ENCODE results near the gene MPC1. TPM values are rescaled to one million over a fixed set of nuclear protein-coding genes. Genes with fewer than 3 reads are reported as not detected.

The MPC1 gene
- total and polyA plus RNA-seq, 7 donors, result 76.2 to 193 (median 136) TPM

GRCh38 chr6:166423051-166423745, 40.5 kb upstream of the MPC1 start:
- ATAC-seq (no peak), DNase-seq (no peak)
- 91 to 93% (median 91%) methylated on average over 22 of the region's 22 CpGs for WGBS, 3 donors
- Histone ChIP-seq H3K36me3 (ENCODE audit: insufficient read depth in 1 of 2, low read depth in 1 of 2) (peaks cover 0 to 46% of the 10 kb centered on the region in 2 donors), H3K27me3 (ENCODE audit: insufficient read depth in 3 of 3, low read length in 2 of 3) (no peaks in the 10 kb centered on the region), H3K9me3 (no peaks in the 10 kb centered on the region), H3K27ac (no peak overlapping the region), H3K4me3 (no peak overlapping the region), H3K4me1 (no peaks in the 10 kb centered on the region)
- no peak for TF ChIP-seq CTCF (IDR thresholded peaks at IDR 0.05)
- intact Hi-C loops (cut with DNase I), result no loop called here

GRCh38 chr6:166422201-166422940, 39.6 kb upstream of the MPC1 start:
- no peak for TF ChIP-seq CTCF (IDR thresholded peaks at IDR 0.05)

GRCh38 chr6:166420351-166420750, 37.6 kb upstream of the MPC1 start:
- H3K36me3 ChIP-seq (ENCODE audit: insufficient read depth in 1 of 2, low read depth in 1 of 2), result peaks cover 0 to 58% of the 10 kb centered on the region in 2 donors
- TF ChIP-seq CTCF (IDR thresholded peaks at IDR 0.05), result no peak

More at GRCh38 chr6:166422201-166422940, 39.6 kb upstream of the MPC1 start:
- no peak overlapping the region for H3K27ac ChIP-seq
- DNase-seq, result no peak
- H3K36me3 ChIP-seq (ENCODE audit: insufficient read depth in 1 of 2, low read depth in 1 of 2), result peaks cover 0 to 51% of the 10 kb centered on the region in 2 donors
- no peaks in the 10 kb centered on the region for H3K27me3 ChIP-seq (ENCODE audit: insufficient read depth in 3 of 3, low read length in 2 of 3)
- ATAC-seq, result no peak
- no peaks in the 10 kb centered on the region for H3K4me1 ChIP-seq
- intact Hi-C loops (cut with DNase I), result no loop called here
- H3K9me3 ChIP-seq, result no peaks in the 10 kb centered on the region
- no peak overlapping the region for H3K4me3 ChIP-seq
- WGBS, 3 donors, result 89 to 94% (median 92%) methylated on average over 20 of the region's 20 CpGs

GRCh38 chr6:166419717-166420116, 37.0 kb upstream of the MPC1 start:
- no peak overlapping the region for H3K27ac ChIP-seq
- DNase-seq (peak in 1 of 2 donors; percentile 42), ATAC-seq (no peak)
- peaks cover 0 to 64% of the 10 kb centered on the region in 2 donors for H3K36me3 ChIP-seq (ENCODE audit: insufficient read depth in 1 of 2, low read depth in 1 of 2)
- intact Hi-C loops (cut with DNase I), result no loop called here
- WGBS, 3 donors, result 92 to 94% (median 93%) methylated on average over 15 of the region's 15 CpGs
- H3K9me3 ChIP-seq, result no peaks in the 10 kb centered on the region
- H3K4me1 ChIP-seq, result no peaks in the 10 kb centered on the region
- H3K27me3 ChIP-seq (ENCODE audit: insufficient read depth in 3 of 3, low read length in 2 of 3), result no peaks in the 10 kb centered on the region
- TF ChIP-seq CTCF (IDR thresholded peaks at IDR 0.05), result no peak
- no peak overlapping the region for H3K4me3 ChIP-seq

More at GRCh38 chr6:166420351-166420750, 37.6 kb upstream of the MPC1 start:
- Histone ChIP-seq H3K27ac (no peak overlapping the region), H3K27me3 (ENCODE audit: insufficient read depth in 3 of 3, low read length in 2 of 3) (no peaks in the 10 kb centered on the region), H3K4me1 (no peaks in the 10 kb centered on the region), H3K9me3 (no peaks in the 10 kb centered on the region), H3K4me3 (no peak overlapping the region)
- intact Hi-C loops (cut with DNase I), result no loop called here
- DNase-seq (peak in 1 of 2 donors; percentile 7), ATAC-seq (peak in 1 of 4 donors; percentile 27)
- WGBS, 3 donors, result 51 to 58% (median 57%) methylated on average over 6 of the region's 6 CpGs
